K562 (cell line): Measurements from ENCODE around the gene LRRC74B. TPM values are rescaled to one million over a fixed set of nuclear protein-coding genes. Genes with fewer than 3 reads are reported as not detected.

Experiments
- HNRNPLL ChIP-seq: fragments of 200-400 bp; formaldehyde crosslinking; IDR thresholded peaks from 2 replicates; pipeline ENCODE4 v1.6.1; 2017; ENCODE audit warnings: low read length, low read depth, mild to moderate bottlenecking; ENCODE audit not compliant: poor library complexity, severe bottlenecking
- IRF2 ChIP-seq: sonication (generic); formaldehyde crosslinking; IDR thresholded peaks from 2 replicates; pipeline ENCODE4 v1.8.1; 2022; ENCODE audit warnings: mild to moderate bottlenecking, missing genetic modification reagents
- MTA2 ChIP-seq: fragments of 450-650 bp; IDR thresholded peaks from 2 replicates; pipeline ENCODE4 v1.6.1; 2016; ENCODE audit warnings: low read depth
- MYC ChIP-seq, 2 experiments: fragments of 250-450 bp in 1 of 2; sonication (Bioruptor Pico) in 1 of 2; IDR thresholded peaks; 2 replicates each; pipeline versions ENCODE4 v1.5.1 to v1.6.1; 2012 to 2021; ENCODE audit warnings: low read depth in 2 of 2, borderline replicate concordance in 1 of 2, improper control_type of control experiment in 1 of 2, low read length in 1 of 2, mild to moderate bottlenecking in 1 of 2, moderate library complexity in 1 of 2
- NCOA1 ChIP-seq: fragments of 450-650 bp; IDR thresholded peaks from 2 replicates; pipeline ENCODE4 v1.6.1; 2016; ENCODE audit warnings: low read depth
- NUFIP1 ChIP-seq: fragments of 450-650 bp; IDR thresholded peaks from 2 replicates; pipeline ENCODE4 v1.6.1; 2018; ENCODE audit not compliant: partially characterized antibody
- POLR3A ChIP-seq: IDR thresholded peaks from 2 replicates; pipeline ENCODE4 v1.6.1; 2011; ENCODE audit warnings: borderline replicate concordance, mild to moderate bottlenecking, moderate library complexity; ENCODE audit not compliant: insufficient read length, insufficient read depth; ENCODE audit errors: extremely low read depth
- RBM15 ChIP-seq: fragments of 200-400 bp; formaldehyde crosslinking; IDR thresholded peaks from 2 replicates; pipeline ENCODE4 v1.6.1; 2018; ENCODE audit warnings: mild to moderate bottlenecking, low read length, moderate library complexity; ENCODE audit not compliant: insufficient read depth
- RBM22 ChIP-seq: fragments of 200-400 bp; formaldehyde crosslinking; IDR thresholded peaks from 2 replicates; pipeline ENCODE4 v1.6.1; 2018; ENCODE audit warnings: low read length, low read depth; ENCODE audit not compliant: poor library complexity, severe bottlenecking
- RREB1 ChIP-seq: fragments of 250-450 bp; sonication (Bioruptor Pico); IDR thresholded peaks from 2 replicates; pipeline ENCODE4 v1.4.0; 2020
- ZBTB8A ChIP-seq: fragments of 450-650 bp; IDR thresholded peaks from 2 replicates; pipeline ENCODE4 v1.6.1; 2018; ENCODE audit warnings: mild to moderate bottlenecking, moderate library complexity; ENCODE audit not compliant: partially characterized antibody
- ZNF561 ChIP-seq: fragments of 450-650 bp; formaldehyde crosslinking; conservative IDR thresholded peaks from 2 replicates; pipeline ENCODE4 v1.4.0; 2020; ENCODE audit warnings: mild to moderate bottlenecking, moderate library complexity
- ZNF583 ChIP-seq: fragments of 250-450 bp; sonication (Bioruptor Pico); IDR thresholded peaks from 2 replicates; pipeline ENCODE4 v1.4.0; 2020
- ZNF696 ChIP-seq: fragments of 250-450 bp; sonication (Bioruptor Pico); conservative IDR thresholded peaks from 2 replicates; pipeline ENCODE4 v1.4.0; 2020; ENCODE audit warnings: mild to moderate bottlenecking, moderate library complexity
- ZNF75A ChIP-seq: fragments of 450-650 bp; formaldehyde crosslinking; IDR thresholded peaks from 2 replicates; pipeline ENCODE4 v1.4.0; 2020; ENCODE audit warnings: mild to moderate bottlenecking
- ZNF764 ChIP-seq: fragments of 250-450 bp; sonication (Bioruptor Pico); IDR thresholded peaks from 2 replicates; pipeline ENCODE4 v1.4.0; 2020; ENCODE audit warnings: low read depth, mild to moderate bottlenecking, moderate library complexity
- polyA plus RNA-seq, 8 experiments: library from polyadenylated mRNA; depleted of rRNA in 4 of 8; stranded (reverse) in 5 of 8; unstranded in 3 of 8; fragments of >200 nt; fragmentation: Nextera tagmentation in 2 of 8; fragmentation: Illumina TruSeq in 1 of 8; extraction: Ambion mirVana in 2 of 8; extraction: Trizol in 1 of 8; gene quantifications; 2 replicates each; pipeline versions ENCODE4 v1.2.1 to v1.2.3, GENCODE V29; 2011 to 2014; ENCODE audit warnings: inconsistent platforms in 1 of 8, missing spikeins in 1 of 8
- total RNA-seq, 7 experiments: library from RNA; depleted of rRNA in 6 of 7; stranded (reverse); fragments of >200 nt in 6 of 7; fragmentation: Illumina TruSeq in 2 of 7; extraction: Trizol in 2 of 7; gene quantifications; 2 replicates each; pipeline versions ENCODE4 v1.2.1 to v1.2.3, GENCODE V29; 2011 to 2021; ENCODE audit warnings: low replicate concordance in 1 of 7
- TF ChIP-seq, protein P1 (sequence below): fragments of 250-450 bp; sonication (Bioruptor Pico); IDR thresholded peaks from 2 replicates; pipeline ENCODE4 v1.8.0; 2021; ENCODE audit warnings: mild to moderate bottlenecking, moderate library complexity
- TF ChIP-seq, protein P2 (sequence below): fragments of 450-650 bp; formaldehyde crosslinking; IDR thresholded peaks from 2 replicates; pipeline ENCODE4 v1.4.0; 2022; ENCODE audit warnings: missing genetic modification characterization

Gene LRRC74B
- total and polyA plus RNA-seq, 9 of the 15 experiments (the other 6 are each of a cell fraction or from before 2014, with no cell fraction given) = not detected

DNA sequence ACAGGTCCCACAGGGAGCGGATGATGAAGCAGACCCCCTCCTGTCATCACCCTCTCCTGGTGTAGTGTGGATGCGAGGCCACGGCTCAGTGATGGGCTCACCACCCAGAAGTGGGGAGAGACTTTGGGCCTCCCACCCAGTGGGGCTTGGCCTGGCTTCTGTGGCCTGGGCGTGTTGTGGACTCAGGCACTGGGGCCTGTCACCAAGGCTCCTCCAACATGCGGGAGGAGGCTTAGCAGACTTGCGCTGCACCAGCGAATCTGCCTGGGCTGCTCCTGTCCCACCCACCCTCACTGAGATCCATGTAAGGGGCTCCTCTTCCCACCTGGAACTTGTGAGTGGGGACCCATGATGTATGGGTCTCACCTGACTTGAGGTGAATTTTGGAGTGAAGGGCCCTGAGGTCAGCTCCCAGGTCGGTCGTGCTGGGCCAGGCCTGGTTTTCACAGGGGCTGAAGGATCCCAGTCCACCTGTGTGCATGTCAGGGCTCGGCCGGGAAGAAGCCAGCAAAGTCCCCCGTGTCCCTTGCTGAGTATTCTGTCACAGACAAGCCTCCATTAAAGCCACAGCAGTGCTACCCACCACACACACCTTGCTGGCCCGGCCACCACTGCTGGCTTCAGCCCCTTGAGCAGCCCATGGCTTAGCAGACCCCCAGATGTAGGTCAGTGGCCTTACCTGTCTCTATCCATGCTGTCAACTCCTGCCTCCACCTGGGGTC, 48.0 kb upstream of the LRRC74B start (continued):
- TF ChIP-seq, protein P1, sequence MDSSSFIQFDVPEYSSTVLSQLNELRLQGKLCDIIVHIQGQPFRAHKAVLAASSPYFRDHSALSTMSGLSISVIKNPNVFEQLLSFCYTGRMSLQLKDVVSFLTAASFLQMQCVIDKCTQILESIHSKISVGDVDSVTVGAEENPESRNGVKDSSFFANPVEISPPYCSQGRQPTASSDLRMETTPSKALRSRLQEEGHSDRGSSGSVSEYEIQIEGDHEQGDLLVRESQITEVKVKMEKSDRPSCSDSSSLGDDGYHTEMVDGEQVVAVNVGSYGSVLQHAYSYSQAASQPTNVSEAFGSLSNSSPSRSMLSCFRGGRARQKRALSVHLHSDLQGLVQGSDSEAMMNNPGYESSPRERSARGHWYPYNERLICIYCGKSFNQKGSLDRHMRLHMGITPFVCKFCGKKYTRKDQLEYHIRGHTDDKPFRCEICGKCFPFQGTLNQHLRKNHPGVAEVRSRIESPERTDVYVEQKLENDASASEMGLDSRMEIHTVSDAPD = no peak
- TF ChIP-seq NUFIP1 (no peak), ZNF764 (CRISPR knock-in tag) (0 out of 2 replicates have a peak, but pooled peaks have one; percentile 5), ZBTB8A (no peak), HNRNPLL (no peak), MYC (IDR thresholded peaks at IDR 0.05; ENCODE audit: low read depth, low read length) (no peak), MYC (CRISPR knock-in tag; IDR thresholded peaks at IDR 0.05; ENCODE audit: borderline replicate concordance, low read depth) (peak; percentile 58), ZNF75A (CRISPR knock-in tag) (0 out of 2 replicates have a peak, but pooled peaks have one; percentile 39), ZNF561 (CRISPR knock-in tag) (no peak; the same call in 1 of the 2 replicates), RREB1 (CRISPR knock-in tag) (peak; percentile 21; the same call in 1 of the 2 replicates), ZNF583 (no peak), ZNF696 (CRISPR knock-in tag) (0 out of 2 replicates have a peak, but pooled peaks have one; percentile 32), RBM22 (no peak), RBM15 (no peak), NCOA1 (no peak), IRF2 (no peak), POLR3A (no peak), MTA2 (no peak)
- TF ChIP-seq, protein P2, sequence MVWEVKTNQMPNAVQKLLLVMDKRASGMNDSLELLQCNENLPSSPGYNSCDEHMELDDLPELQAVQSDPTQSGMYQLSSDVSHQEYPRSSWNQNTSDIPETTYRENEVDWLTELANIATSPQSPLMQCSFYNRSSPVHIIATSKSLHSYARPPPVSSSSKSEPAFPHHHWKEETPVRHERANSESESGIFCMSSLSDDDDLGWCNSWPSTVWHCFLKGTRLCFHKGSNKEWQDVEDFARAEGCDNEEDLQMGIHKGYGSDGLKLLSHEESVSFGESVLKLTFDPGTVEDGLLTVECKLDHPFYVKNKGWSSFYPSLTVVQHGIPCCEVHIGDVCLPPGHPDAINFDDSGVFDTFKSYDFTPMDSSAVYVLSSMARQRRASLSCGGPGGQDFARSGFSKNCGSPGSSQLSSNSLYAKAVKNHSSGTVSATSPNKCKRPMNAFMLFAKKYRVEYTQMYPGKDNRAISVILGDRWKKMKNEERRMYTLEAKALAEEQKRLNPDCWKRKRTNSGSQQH = peak; percentile 36; the same call in 1 of the 2 replicates
